DMS114 treated with DMSO at 0.1 percent for 48 hours (cell line): ENCODE results near the gene RRAD.

ENCODE experiments used
- DNase-seq: peaks from one replicate; lab custom pipeline; 2025; ENCODE audit not compliant: unreplicated experiment; lab: John Stamatoyannopoulos, UW

Gene RRAD

GRCh38 chr16:66881014-66881417, 44.3 kb downstream of the RRAD start:
- no peak for DNase-seq

GRCh38 chr16:66880288-66881013, 44.9 kb downstream of the RRAD start, which contains the start of gene PDP2:
TSS of gene PDP2 (plus strand) at chr16:66880515. CDS start at chr16:66884285, 3,770 bp downstream.
- DNase-seq, result peak; percentile 92

- no peak for DNase-seq
These were observed 47.3 kb downstream of the RRAD start for GRCh38 chr16:66878067-66878466.

DNA sequence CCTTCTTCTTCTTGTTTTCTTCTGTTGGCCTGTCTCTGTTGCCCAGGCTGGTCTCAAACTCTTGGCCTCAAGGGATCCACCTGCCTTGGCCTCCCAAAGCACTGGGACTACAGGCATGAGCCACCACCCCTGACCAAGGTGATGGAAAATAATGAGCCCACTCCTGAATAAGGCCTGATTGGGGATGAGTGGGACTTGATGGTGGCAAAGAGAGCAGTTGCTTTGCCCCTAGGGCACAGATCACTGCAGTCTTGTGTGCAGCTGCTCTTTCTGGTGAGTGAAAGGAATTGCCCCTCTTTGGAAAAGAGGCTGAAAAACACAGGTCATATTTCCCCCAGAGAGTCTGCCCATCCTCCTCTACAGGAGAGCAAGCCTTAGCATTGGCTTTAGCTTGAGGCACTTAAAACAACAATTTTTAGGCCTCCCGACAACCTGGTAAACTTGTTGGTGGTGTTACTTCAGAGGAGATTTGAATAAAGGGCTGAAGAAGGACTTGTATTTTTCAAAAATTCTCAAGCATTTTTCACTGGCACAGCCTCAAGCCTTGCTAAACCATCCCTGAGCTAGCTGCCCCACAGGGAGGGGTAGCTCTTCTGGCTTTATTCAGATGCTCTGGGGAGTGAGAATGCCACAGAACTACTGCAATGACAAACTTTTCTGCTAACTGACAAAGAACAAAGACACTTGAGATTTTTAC, 51.1 kb downstream of the RRAD start:
- no peak for DNase-seq

GRCh38 chr16:66873685-66874055, 51.7 kb downstream of the RRAD start:
- no peak for DNase-seq

GRCh38 chr16:66872943-66873684, 52.2 kb downstream of the RRAD start:
- DNase-seq, result peak; percentile 80

GRCh38 chr16:66872559-66872942, 52.8 kb downstream of the RRAD start:
- DNase-seq, result no peak

- no peak for DNase-seq
These were observed 53.5 kb downstream of the RRAD start for GRCh38 chr16:66871840-66872239.
